MM.1S (cell line): ENCODE data around the gene ZNF805.
A peak's percentile ranks its signal among the peaks of the same experiment; 100 is the strongest.
"Not testable (repeated sequence)": the region's sequence is repeated elsewhere in the genome, so short reads cannot be mapped to it uniquely, and the experiment has no call there.

Experiments
- DNase-seq: peaks from one replicate; pipeline ENCODE4 v3.0.0-alpha.2; 2015
- H2AFZ ChIP-seq: fragments of 300-600 bp; sonication (generic); 2 replicates; pipeline ENCODE4 v1.6.0; 2016; ENCODE audit warnings: antibody characterized with exemption, low read length
- H3F3A ChIP-seq: fragments of 300-600 bp; sonication (generic); 2 replicates; pipeline ENCODE4 v1.6.1; 2016; ENCODE audit warnings: mild to moderate bottlenecking, antibody characterized with exemption, low read length, moderate library complexity, mixed read lengths; ENCODE audit not compliant: insufficient read depth
- H3K27ac ChIP-seq: fragments of 300-600 bp; sonication (generic); 2 replicates; pipeline ENCODE4 v1.5.1; 2016; ENCODE audit warnings: mild to moderate bottlenecking, low read length
- H3K27me3 ChIP-seq: fragments of 300-600 bp; sonication (generic); replicated peaks from 2 replicates; pipeline ENCODE4 v1.6.0; 2016; ENCODE audit warnings: low read length; ENCODE audit not compliant: insufficient read depth
- H3K36me3 ChIP-seq: fragments of 300-600 bp; sonication (generic); replicated peaks from 2 replicates; pipeline ENCODE4 v1.6.1; 2016; ENCODE audit warnings: mild to moderate bottlenecking, low read length, mixed read lengths; ENCODE audit not compliant: insufficient read depth
- H3K4me1 ChIP-seq: fragments of 300-600 bp; sonication (generic); 2 replicates; pipeline ENCODE4 v1.6.1; 2016; ENCODE audit warnings: low read length, mixed read lengths
- H3K4me2 ChIP-seq: fragments of 300-600 bp; sonication (generic); 2 replicates; pipeline ENCODE4 v1.6.0; 2016; ENCODE audit warnings: low read depth, low read length
- H3K4me3 ChIP-seq: fragments of 300-600 bp; sonication (generic); 2 replicates; pipeline ENCODE4 v1.5.1; 2016; ENCODE audit warnings: low read length, mixed read lengths
- H3K79me2 ChIP-seq: fragments of 300-600 bp; sonication (generic); 2 replicates; pipeline ENCODE4 v1.6.1; 2016; ENCODE audit warnings: mixed run types, low read length, mixed read lengths
- H3K9ac ChIP-seq: fragments of 300-600 bp; sonication (generic); 2 replicates; pipeline ENCODE4 v1.6.1; 2016; ENCODE audit warnings: low read length, mixed read lengths
- H3K9me2 ChIP-seq: fragments of 300-600 bp; sonication (generic); replicated peaks from 2 replicates; pipeline ENCODE4 v1.6.1; 2016; ENCODE audit warnings: mild to moderate bottlenecking, low read length, mixed read lengths; ENCODE audit not compliant: insufficient read depth
- H3K9me3 ChIP-seq: fragments of 300-600 bp; sonication (generic); replicated peaks from 2 replicates; pipeline ENCODE4 v1.6.1; 2016; ENCODE audit warnings: mild to moderate bottlenecking, low read length, mixed read lengths; ENCODE audit not compliant: insufficient read depth
- H4K20me1 ChIP-seq: fragments of 300-600 bp; sonication (generic); 2 replicates; pipeline ENCODE4 v1.6.1; 2016; ENCODE audit warnings: mild to moderate bottlenecking, low read length, moderate library complexity, mixed read lengths; ENCODE audit not compliant: insufficient read depth
- CTCF ChIP-seq: fragments of 300-600 bp; sonication (generic); IDR thresholded peaks from 2 replicates; pipeline ENCODE4 v1.5.1; 2016; ENCODE audit warnings: antibody characterized with exemption, low read length, mixed read lengths
- EZH2 ChIP-seq: fragments of 300-600 bp; sonication (generic); optimal IDR thresholded peaks from 2 replicates; pipeline ENCODE3; 2017; ENCODE audit warnings: low read depth, mild to moderate bottlenecking, antibody characterized with exemption, low read length, mixed read lengths
- EZH2phosphoT487 ChIP-seq: fragments of 300-600 bp; sonication (generic); IDR thresholded peaks from 2 replicates; pipeline ENCODE4 v1.6.1; 2018; ENCODE audit warnings: antibody characterized with exemption, low read length

Gene ZNF805

GRCh38 chr19:57276430-57276829 is 36.0 kb downstream of the ZNF805 start:
- H3K9ac ChIP-seq: no peak overlapping the region

GRCh38 chr19:57278481-57278880 is 38.0 kb downstream of the ZNF805 start:
- not testable (repeated sequence) for H3K4me3 ChIP-seq, H3K9me2 ChIP-seq, H3K36me3 ChIP-seq, H3K27ac ChIP-seq, H3K9me3 ChIP-seq, H4K20me1 ChIP-seq, H3K4me2 ChIP-seq, H3K27me3 ChIP-seq, H3K9ac ChIP-seq, DNase-seq, H2AFZ ChIP-seq
- Histone ChIP-seq H3K79me2 (peaks cover 29% of the 10 kb centered on the region), H3K4me1 (peaks cover 18% of the 10 kb centered on the region), H3F3A (peaks cover 34% of the 10 kb centered on the region)

More at GRCh38 chr19:57276430-57276829, 36.0 kb downstream of the ZNF805 start:
- Histone ChIP-seq H3F3A (peaks cover 16% of the 10 kb centered on the region), H3K27me3 (no peaks in the 10 kb centered on the region), H3K27ac (no peak overlapping the region), H3K79me2 (peaks cover 12% of the 10 kb centered on the region), H3K4me3 (no peak overlapping the region), H3K36me3 (no peaks in the 10 kb centered on the region), H4K20me1 (no peaks in the 10 kb centered on the region), H3K9me3 (no peaks in the 10 kb centered on the region), H3K4me2 (no peak overlapping the region), H3K4me1 (0 out of 2 replicates have a peak, but pooled peaks cover 5% of the 10 kb centered on the region), H2AFZ (no peak overlapping the region), H3K9me2 (no peaks in the 10 kb centered on the region)
- DNase-seq: no peak
- TF ChIP-seq EZH2phosphoT487: no peak
- TF ChIP-seq CTCF: no peak
- TF ChIP-seq EZH2: no peak

- Histone ChIP-seq H3K36me3 (peaks cover 4% of the 10 kb centered on the region; the same call in 1 of the 2 replicates), H2AFZ (peak overlapping the region; percentile 47), H4K20me1 (no peaks in the 10 kb centered on the region), H3K4me2 (peak overlapping the region; percentile 73), H3K79me2 (peaks cover 40% of the 10 kb centered on the region), H3F3A (peaks cover 39% of the 10 kb centered on the region), H3K9me3 (no peaks in the 10 kb centered on the region), H3K27ac (peak overlapping the region; percentile 91), H3K4me3 (peak overlapping the region; percentile 88), H3K27me3 (no peaks in the 10 kb centered on the region), H3K9ac (peak overlapping the region; percentile 96), H3K4me1 (peaks cover 27% of the 10 kb centered on the region), H3K9me2 (no peaks in the 10 kb centered on the region)
- TF ChIP-seq CTCF: peak; percentile 50
- TF ChIP-seq EZH2: no peak
- no peak for TF ChIP-seq EZH2phosphoT487
- DNase-seq: peak; percentile 89
Observed at GRCh38 chr19:57279418-57280164, 39.2 kb downstream of the ZNF805 start.
